IMR-90 (cell line): ENCODE measurements around the gene GABBR1. TPM values are rescaled to one million over a fixed set of nuclear protein-coding genes. Genes with fewer than 3 reads are reported as not detected.

ENCODE experiments used
- ATAC-seq: fragments of 200-7000 bp; cut with Tn5 transposase; 2 replicates; pipeline ENCODE4 v1.9.1; 2020; ENCODE audit warnings: low read depth, mild to moderate bottlenecking, moderate library complexity
- BruUV-seq: library from RNA; stranded (reverse); fragments of 400-500 nt; replicated peaks from 2 replicates; lab custom pipeline; 2021; lab: Mats Ljungman, UMichigan
- CTCF ChIA-PET: fragments of 300-600 bp; formaldehyde crosslinking; extraction: SDS; loops from one replicate; lab custom pipeline; 2021; ENCODE audit warnings: antibody characterized with exemption; lab: Yijun Ruan, JAX
- POLR2A ChIA-PET: fragments of 300-600 bp; sonication (Branson Sonifier 250); formaldehyde crosslinking; loops from one replicate; lab custom pipeline; 2022; ENCODE audit warnings: antibody characterized with exemption; ENCODE audit not compliant: unreplicated experiment; lab: Charles Lee
- DNase-seq: peaks from one replicate; pipeline ENCODE4 v3.0.0; 2013
- H2AFZ ChIP-seq: replicated peaks from 2 replicates; pipeline ENCODE3; 2013; ENCODE audit warnings: low read length, mild to moderate bottlenecking; ENCODE audit not compliant: poor library complexity
- H2AK5ac ChIP-seq: 2 replicates; pipeline ENCODE4 v1.6.1; 2013; ENCODE audit warnings: low read depth, low read length, inconsistent platforms
- H2AK9ac ChIP-seq: replicated peaks from 2 replicates; pipeline ENCODE3; 2013; ENCODE audit warnings: mild to moderate bottlenecking, low read depth, low read length, moderate library complexity; ENCODE audit not compliant: poor library complexity
- H2BK120ac ChIP-seq: 2 replicates; pipeline ENCODE4 v1.6.1; 2013; ENCODE audit warnings: low read depth, low read length, inconsistent platforms
- H2BK15ac ChIP-seq: 3 replicates; pipeline ENCODE4 v1.6.1; 2013; ENCODE audit warnings: low read depth, low read length, inconsistent platforms
- H2BK20ac ChIP-seq: 2 replicates; pipeline ENCODE4 v1.6.1; 2013; ENCODE audit warnings: low read depth, mild to moderate bottlenecking, inconsistent platforms, low read length, moderate library complexity
- H2BK5ac ChIP-seq: 2 replicates; pipeline ENCODE4 v1.6.1; 2013; ENCODE audit warnings: mild to moderate bottlenecking, low read depth, low read length, inconsistent platforms; ENCODE audit not compliant: poor library complexity, severe bottlenecking
- H3K14ac ChIP-seq: replicated peaks from 2 replicates; pipeline ENCODE4 v1.6.1; 2013; ENCODE audit warnings: low read depth, low read length, inconsistent platforms
- H3K18ac ChIP-seq: 2 replicates; pipeline ENCODE4 v1.6.1; 2013; ENCODE audit warnings: low read depth, low read length, control low read depth
- H3K23ac ChIP-seq: 2 replicates; pipeline ENCODE4 v1.6.1; 2013; ENCODE audit warnings: low read depth, low read length, inconsistent platforms
- H3K27ac ChIP-seq: 2 replicates; pipeline ENCODE4 v1.5.1; 2013; ENCODE audit warnings: mild to moderate bottlenecking, control low read depth, low read length; ENCODE audit not compliant: insufficient read depth
- H3K27me3 ChIP-seq: 2 replicates; pipeline ENCODE4 v1.6.1; 2013; ENCODE audit warnings: low read length; ENCODE audit not compliant: control insufficient read depth, insufficient read depth
- H3K36me3 ChIP-seq: 2 replicates; pipeline ENCODE4 v1.6.1; 2013; ENCODE audit warnings: low read length, mixed read lengths; ENCODE audit not compliant: control insufficient read depth, insufficient read depth
- H3K4ac ChIP-seq: 2 replicates; pipeline ENCODE4 v1.6.1; 2013; ENCODE audit warnings: low read depth, low read length, inconsistent platforms
- H3K4me1 ChIP-seq: 2 replicates; pipeline ENCODE4 v1.6.1; 2013; ENCODE audit warnings: low read length, mixed read lengths; ENCODE audit not compliant: control insufficient read depth, insufficient read depth
- H3K4me2 ChIP-seq: 2 replicates; pipeline ENCODE4 v1.6.1; 2013; ENCODE audit warnings: low read depth, mild to moderate bottlenecking, control low read depth, low read length, moderate library complexity
- H3K4me3 ChIP-seq: 2 replicates; pipeline ENCODE4 v1.5.1; 2013; ENCODE audit warnings: low read depth, mild to moderate bottlenecking, control low read depth, low read length, moderate library complexity; ENCODE audit not compliant: insufficient read depth
- H3K56ac ChIP-seq: 2 replicates; pipeline ENCODE4 v1.6.1; 2013; ENCODE audit warnings: low read length, inconsistent platforms; ENCODE audit not compliant: insufficient read depth; ENCODE audit errors: extremely low read depth
- H3K79me1 ChIP-seq, 2 experiments: 2 replicates each; pipeline ENCODE4 v1.6.1; 2013; ENCODE audit warnings: low read length in 2 of 2, inconsistent platforms in 1 of 2, low read depth in 1 of 2
- H3K9ac ChIP-seq: 2 replicates; pipeline ENCODE4 v1.6.1; 2013; ENCODE audit warnings: low read depth, low read length, control low read depth
- H3K9me1 ChIP-seq: 2 replicates; pipeline ENCODE4 v1.6.1; 2013; ENCODE audit warnings: low read length, inconsistent platforms; ENCODE audit not compliant: insufficient read depth
- H3K9me3 ChIP-seq: 2 replicates; pipeline ENCODE4 v1.6.1; 2013; ENCODE audit warnings: low read length; ENCODE audit not compliant: control insufficient read depth, insufficient read depth
- H4K20me1 ChIP-seq: 2 replicates; pipeline ENCODE4 v1.6.1; 2013; ENCODE audit warnings: low read length, inconsistent platforms; ENCODE audit not compliant: insufficient read depth
- H4K5ac ChIP-seq: 2 replicates; pipeline ENCODE4 v1.6.1; 2013; ENCODE audit warnings: mild to moderate bottlenecking, low read depth, low read length, control low read depth
- H4K8ac ChIP-seq, 2 experiments: 2 replicates each; pipeline ENCODE4 v1.6.1; 2013; ENCODE audit warnings: low read depth in 2 of 2, low read length in 2 of 2, control low read depth in 1 of 2, inconsistent platforms in 1 of 2
- H4K91ac ChIP-seq: 2 replicates; pipeline ENCODE4 v1.6.1; 2013; ENCODE audit warnings: low read depth, low read length, inconsistent platforms; ENCODE audit not compliant: insufficient read depth
- CEBPB ChIP-seq: IDR thresholded peaks from 2 replicates; pipeline ENCODE4 v1.6.1; 2012; ENCODE audit warnings: low read depth, low read length, improper control_type of control experiment
- RAD21 ChIP-seq: IDR thresholded peaks from 2 replicates; pipeline ENCODE4 v1.6.1; 2012; ENCODE audit warnings: low read length, improper control_type of control experiment
- WGBS, 2 experiments: methylation state at CpG; one replicate each; pipeline versions ENCODE4 v1.1.5 to v1.1.7; 2013; ENCODE audit warnings: missing lambda C conversion rate in 2 of 2; ENCODE audit not compliant: insufficient read length in 1 of 2; ENCODE audit errors: extremely low coverage in 2 of 2; 5-methylcytosine and 5-hydroxymethylcytosine counted together
- dilution Hi-C: fragments of 300-500 bp; cut with HindIII; formaldehyde crosslinking; loops from one replicate; pipeline ENCODE4 v1.14.3; 2018; ENCODE audit warnings: low sequenced_read_pairs; ENCODE audit not compliant: unreplicated experiment
- in situ Hi-C: fragments of 300-500 bp; cut with MboI; formaldehyde crosslinking; loops from 3 replicates; pipeline ENCODE4 v1.14.3; 2019; ENCODE audit warnings: low sequenced_read_pairs, inconsistent platforms, mixed read lengths
- intact Hi-C: fragments of 100-400 bp; cut with micrococcal nuclease; formaldehyde crosslinking; loops from 2 replicates; pipeline ENCODE4 v1.10.0; 2022
- polyA plus RNA-seq, 3 experiments: library from polyadenylated mRNA; depleted of rRNA; stranded (reverse); fragments of >200 nt; gene quantifications; 2 replicates each; pipeline ENCODE4 v1.2.3, GENCODE V29; 2012; ENCODE audit warnings: low replicate concordance in 1 of 3
- total RNA-seq: library from RNA; depleted of rRNA; stranded (reverse); fragments of >200 nt; gene quantifications from 2 replicates; pipeline ENCODE4 v1.2.3, GENCODE V29; 2012
- TF ChIP-seq, protein P1 (sequence below): conservative IDR thresholded peaks from 2 replicates; pipeline ENCODE4 v1.5.1; 2012; ENCODE audit warnings: mild to moderate bottlenecking, low read depth, low read length, improper control_type of control experiment
- TF ChIP-seq, protein P2 (sequence below): fragments of 150-350 bp; IDR thresholded peaks from 2 replicates; pipeline ENCODE4 v1.6.1; 2016; ENCODE audit warnings: low read depth, mild to moderate bottlenecking, low read length, moderate library complexity, borderline replicate concordance

Gene GABBR1
- total and polyA plus RNA-seq, 2 of the 4 experiments (the other 2 are of a cell fraction) = 5.9 to 31.5 TPM

DNA sequence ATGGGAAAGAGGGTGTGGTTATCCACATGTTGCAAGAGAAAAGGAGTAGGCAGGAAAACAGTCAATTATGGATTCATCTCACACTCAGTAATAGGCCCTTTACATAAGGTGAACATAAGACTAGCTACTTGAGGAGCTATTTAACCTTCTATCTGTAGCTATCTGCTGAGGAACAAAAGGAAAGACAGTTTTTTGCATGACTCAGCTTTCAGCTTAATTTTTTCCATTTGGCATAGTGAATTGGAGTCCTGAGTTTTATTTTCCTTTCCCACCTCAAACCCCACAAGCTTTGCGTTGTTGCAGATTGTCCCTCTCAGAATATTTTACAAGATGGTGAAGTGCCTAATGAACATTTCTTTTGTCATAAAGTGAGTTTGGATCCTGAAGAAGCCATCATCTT, 105.9 kb downstream of the GABBR1 start:
- Histone ChIP-seq H3K9ac (no peak overlapping the region), H3K18ac (no peak overlapping the region), H4K5ac (no peak overlapping the region), H3K9me3 (peaks cover 3% of the 10 kb centered on the region; the same call in 1 of the 2 replicates), H3K4me1 (no peaks in the 10 kb centered on the region), H3K56ac (no peak overlapping the region), H3K4ac (no peak overlapping the region), H2AK9ac (no peak overlapping the region), H2BK5ac (no peak overlapping the region), H3K79me1 (no peaks in the 10 kb centered on the region), H3K27me3 (no peaks in the 10 kb centered on the region), H4K91ac (no peak overlapping the region), H2AK5ac (no peak overlapping the region), H3K36me3 (no peaks in the 10 kb centered on the region), H3K27ac (no peak overlapping the region), H3K14ac (no peak overlapping the region), H3K4me2 (no peak overlapping the region), H3K4me3 (no peak overlapping the region), H3K23ac (no peak overlapping the region), H2AFZ (no peak overlapping the region), H2BK120ac (no peak overlapping the region), H2BK20ac (no peak overlapping the region), H4K20me1 (no peaks in the 10 kb centered on the region), H3K9me1 (no peaks in the 10 kb centered on the region), H2BK15ac (no peak overlapping the region), H4K8ac (no peak overlapping the region)
- no peak for ATAC-seq
- no TSS peak for BruUV-seq
- ChIA-PET POLR2A (no interaction called here), CTCF (no interaction called here)
- no peak for DNase-seq
- intact Hi-C loops (no loop called here), in situ Hi-C loops (no loop called here), dilution Hi-C loops (no loop called here)
- TF ChIP-seq, protein P1, sequence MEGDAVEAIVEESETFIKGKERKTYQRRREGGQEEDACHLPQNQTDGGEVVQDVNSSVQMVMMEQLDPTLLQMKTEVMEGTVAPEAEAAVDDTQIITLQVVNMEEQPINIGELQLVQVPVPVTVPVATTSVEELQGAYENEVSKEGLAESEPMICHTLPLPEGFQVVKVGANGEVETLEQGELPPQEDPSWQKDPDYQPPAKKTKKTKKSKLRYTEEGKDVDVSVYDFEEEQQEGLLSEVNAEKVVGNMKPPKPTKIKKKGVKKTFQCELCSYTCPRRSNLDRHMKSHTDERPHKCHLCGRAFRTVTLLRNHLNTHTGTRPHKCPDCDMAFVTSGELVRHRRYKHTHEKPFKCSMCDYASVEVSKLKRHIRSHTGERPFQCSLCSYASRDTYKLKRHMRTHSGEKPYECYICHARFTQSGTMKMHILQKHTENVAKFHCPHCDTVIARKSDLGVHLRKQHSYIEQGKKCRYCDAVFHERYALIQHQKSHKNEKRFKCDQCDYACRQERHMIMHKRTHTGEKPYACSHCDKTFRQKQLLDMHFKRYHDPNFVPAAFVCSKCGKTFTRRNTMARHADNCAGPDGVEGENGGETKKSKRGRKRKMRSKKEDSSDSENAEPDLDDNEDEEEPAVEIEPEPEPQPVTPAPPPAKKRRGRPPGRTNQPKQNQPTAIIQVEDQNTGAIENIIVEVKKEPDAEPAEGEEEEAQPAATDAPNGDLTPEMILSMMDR = no peak
- TF ChIP-seq, protein P2, sequence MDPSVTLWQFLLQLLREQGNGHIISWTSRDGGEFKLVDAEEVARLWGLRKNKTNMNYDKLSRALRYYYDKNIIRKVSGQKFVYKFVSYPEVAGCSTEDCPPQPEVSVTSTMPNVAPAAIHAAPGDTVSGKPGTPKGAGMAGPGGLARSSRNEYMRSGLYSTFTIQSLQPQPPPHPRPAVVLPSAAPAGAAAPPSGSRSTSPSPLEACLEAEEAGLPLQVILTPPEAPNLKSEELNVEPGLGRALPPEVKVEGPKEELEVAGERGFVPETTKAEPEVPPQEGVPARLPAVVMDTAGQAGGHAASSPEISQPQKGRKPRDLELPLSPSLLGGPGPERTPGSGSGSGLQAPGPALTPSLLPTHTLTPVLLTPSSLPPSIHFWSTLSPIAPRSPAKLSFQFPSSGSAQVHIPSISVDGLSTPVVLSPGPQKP = no peak
- TF ChIP-seq CEBPB (no peak), RAD21 (no peak)
- WGBS, 2 experiments = no CpG with 5 or more reads among the region's 1 CpG
